HG03196 (cell line): ENCODE measurements around the gene TBC1D22B.

Experiments
- ATAC-seq: cut with Tn5 transposase; IDR thresholded peaks from one replicate; pipeline ENCODE4 v1.9.1; 2021; ENCODE audit not compliant: unreplicated experiment

Gene TBC1D22B

DNA sequence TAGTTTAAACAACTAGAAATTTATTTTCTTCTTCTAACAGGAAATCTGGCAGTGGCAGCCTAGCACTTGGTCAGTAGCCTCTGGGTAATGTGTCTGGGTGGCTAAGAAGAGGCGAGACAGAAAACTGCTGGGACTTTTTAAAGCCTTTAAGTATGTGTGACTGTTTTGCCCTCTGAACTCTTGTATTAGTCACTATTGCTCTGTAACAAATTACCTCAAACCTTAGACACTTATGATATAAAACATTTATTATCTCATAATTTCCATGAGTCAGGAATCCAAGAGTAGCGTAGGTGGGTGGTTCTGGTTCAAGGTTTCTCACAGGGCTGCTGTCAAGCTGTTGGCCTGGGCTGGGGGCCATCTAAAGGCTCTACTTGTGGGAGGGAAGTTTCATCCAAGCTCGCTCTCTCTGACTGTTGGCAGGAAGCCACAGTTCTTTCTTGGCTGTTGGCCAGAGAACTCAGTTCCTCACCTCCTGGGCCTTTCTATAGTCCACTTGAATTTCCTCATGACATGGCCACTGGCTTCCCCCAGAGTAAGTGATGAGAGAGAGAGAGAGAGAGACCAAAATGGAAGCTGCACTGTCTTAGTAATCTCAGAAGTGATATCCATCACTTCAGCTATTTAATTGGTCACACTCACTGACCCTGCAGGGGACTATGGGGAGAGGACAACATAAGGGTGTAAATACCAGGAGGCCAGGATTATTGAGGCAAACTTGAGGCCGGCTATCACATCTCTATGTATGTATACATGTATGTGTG lies 17.4 kb upstream of the TBC1D22B start:
- no peak for ATAC-seq

DNA sequence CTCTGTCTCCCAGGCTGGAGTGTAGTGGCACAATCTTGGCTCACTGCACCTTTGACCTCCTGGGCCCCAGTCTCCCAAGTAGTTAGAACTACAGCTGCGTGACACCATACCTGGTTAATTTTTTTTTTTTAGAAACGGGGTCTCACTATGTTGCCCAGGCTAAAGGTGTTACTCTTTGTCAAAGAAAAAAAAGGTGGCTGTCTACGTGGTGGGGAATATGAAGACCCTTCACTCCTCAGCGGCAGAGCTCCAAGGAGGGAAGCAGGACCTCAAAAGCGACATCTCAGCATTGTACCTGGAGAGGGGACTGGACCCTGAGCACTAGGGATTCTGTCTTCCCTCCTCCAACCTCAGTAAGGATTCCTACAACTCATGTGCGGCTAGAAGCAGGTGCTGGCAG lies 16.4 kb upstream of the TBC1D22B start:
- ATAC-seq, result no peak

GRCh38 chr6:37241775-37242428 lies 15.7 kb upstream of the TBC1D22B start:
- ATAC-seq, result no peak

DNA sequence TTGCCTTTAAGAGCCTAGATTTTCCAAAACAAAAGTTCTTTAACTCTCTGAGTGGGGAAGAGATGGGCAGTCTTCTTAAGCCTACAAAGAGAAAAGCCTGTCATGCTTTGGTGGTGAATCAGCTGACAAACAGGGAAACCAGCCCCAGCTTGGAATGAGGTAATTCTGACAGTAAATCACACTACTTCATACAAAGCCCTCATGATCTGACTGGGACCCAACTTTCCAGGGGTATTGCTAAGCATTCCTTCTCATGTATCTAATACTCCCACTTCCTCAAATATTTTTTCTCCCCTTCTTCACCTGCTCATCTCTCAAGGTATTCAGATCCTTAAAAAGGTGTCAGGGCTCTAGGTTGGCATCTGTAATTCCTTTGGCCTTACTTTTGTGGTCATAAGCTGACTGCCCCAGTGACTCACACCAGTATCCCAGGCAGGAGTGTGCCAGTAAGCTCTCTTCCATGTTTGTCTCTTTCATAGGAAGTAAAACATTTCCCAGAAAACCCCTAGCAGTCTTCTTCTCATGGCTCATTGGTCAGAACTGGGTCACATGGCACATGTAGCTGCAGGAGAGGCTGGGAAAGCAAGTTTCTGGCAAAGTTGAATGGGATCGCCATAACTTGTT lies 15.0 kb upstream of the TBC1D22B start:
- ATAC-seq, result no peak

DNA sequence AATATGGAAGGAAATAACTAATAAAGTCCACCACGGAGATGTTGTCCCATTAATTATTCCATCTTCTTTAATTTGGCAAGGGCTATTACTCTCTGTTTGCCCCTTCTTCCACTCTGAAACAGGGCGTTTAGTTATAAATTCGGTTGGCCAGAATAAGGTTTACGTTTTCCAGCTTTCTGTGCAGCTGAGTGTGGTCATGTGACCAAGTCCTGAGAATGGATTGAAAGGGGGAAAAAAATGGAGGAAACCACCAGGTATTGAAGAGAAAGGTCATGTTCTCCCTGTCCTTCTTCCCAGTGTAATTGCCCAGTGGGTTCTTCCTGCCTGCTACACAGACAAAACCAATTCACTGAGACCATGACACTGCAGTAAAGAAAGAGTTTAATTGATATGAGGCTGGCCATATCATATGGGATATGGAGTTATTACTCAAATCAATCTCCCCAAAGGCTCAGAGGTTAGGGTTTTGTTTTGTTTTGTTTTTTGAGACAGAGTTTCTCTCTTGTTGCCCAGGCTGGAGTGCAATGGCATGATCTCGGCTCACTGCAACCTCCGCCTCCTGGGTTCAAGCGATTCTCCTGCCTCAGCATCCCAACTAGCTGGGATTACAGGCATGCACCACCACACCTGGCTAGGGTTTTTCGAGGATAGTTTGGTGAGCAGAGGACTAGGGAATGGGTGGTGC lies 14.3 kb upstream of the TBC1D22B start:
- no peak for ATAC-seq

DNA sequence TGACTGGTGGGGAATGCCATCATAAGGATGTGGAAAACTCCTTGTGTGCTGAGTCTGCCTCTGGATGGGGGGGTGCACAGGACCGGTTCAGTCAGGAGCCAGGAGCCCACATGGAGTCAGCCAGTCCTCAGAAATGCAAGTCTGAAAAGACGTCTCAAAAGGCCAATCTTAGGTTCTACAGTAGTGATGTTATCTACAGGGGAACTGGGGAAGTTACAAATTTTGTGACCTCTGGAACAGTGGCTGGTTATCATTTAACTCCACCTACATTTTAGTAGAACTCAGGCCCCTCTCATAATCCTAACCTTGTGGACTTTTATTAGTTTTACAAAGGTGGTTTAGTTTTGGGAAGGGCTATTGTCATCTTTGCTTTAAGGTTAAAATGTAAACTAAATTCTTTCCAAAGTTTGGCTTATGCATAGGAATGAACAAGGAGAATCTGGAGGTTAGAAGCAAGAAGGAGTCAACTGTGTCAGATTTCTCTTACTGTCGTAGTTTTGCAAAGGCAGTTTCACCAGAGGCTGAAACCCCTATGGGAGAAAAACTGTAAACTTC lies 13.7 kb upstream of the TBC1D22B start:
- ATAC-seq, result no peak

GRCh38 chr6:37244430-37245310 lies 12.9 kb upstream of the TBC1D22B start:
- ATAC-seq, result no peak

DNA sequence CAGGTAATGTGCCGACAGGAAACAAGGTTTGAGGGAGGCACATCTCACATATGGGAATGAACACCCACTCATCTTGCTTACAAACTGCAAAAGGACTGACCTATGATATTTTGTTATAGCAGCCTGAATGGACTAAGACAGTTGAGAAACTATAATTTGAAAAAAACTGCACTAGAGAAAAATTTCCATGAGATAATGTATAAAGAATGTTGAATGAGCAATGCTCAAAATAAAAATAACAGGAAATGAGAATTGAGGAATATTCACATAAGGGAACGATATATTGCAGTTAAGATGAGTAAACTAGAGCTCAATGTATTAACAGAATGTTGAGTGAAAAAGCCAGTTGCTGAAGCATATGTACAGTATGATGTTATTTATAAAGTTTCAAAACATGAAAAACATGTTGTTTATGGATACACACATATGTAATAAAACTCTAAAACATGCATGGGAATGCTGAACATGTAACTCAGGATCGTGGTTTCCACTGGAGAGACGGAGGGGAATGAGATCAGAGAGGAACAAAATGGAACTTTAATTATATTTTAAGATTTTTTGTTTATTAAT lies 6.3 kb upstream of the TBC1D22B start:
- ATAC-seq, result no peak

DNA sequence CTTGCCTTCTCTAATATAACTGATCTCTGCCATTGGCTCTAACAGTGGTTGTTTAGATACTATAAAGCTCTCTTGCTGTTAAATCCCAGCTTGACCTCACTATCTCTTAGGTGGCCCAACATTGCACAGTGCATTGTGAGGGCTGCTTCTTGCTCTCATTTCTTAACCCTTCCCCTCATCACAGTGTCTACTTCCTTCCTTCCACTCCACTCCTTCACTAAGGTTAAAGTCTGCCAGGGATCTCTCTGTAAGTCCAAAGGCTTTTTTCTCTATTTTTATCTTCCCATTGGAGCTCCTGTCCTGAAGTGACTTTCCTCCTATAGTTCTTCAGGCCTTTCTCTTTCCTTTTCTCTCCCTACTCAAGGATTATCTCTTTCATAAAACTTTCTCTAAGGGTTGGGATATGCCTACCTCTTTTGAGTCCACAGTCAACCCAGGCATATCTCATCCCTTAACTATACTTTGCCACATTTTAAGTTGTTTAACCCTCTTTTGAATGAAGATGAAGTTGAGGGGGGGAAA lies 4.0 kb upstream of the TBC1D22B start:
- ATAC-seq, result no peak

- ATAC-seq, result no peak
Observed at GRCh38 chr6:37254881-37255280, 2.7 kb upstream of the TBC1D22B start.

DNA sequence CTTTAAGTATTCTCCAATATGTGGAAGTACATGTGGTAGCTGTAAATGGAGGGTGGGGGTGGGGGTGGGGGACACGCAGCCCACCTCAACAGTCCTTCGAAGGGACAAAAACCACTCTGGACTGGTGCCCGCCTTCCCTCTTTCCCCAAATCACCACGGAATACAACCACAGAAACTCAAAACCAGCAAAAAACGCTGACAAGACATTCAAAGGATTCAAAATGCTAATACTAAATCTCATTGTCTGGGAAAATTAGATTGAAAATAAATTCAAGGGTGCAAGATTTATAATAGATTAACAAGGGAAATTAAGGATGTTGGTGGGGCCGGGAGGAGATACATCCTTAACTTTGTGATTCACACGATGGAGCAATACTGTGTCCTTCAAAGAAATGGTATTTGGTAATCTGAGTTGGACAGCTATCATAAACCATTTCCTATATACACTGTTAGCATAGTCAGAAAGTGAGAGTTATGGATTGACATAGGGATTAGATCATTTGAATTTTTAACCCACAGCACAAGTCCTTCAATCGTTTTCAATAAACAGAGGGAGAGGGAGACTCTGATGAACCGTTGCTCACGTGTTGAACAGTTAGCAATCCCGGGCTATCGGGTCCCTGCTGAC lies 766 bp upstream of the TBC1D22B start:
- ATAC-seq, result no peak

GRCh38 chr6:37257320-37257633 lies 295 bp upstream of the TBC1D22B start:
- no peak for ATAC-seq

GRCh38 chr6:37258405-37259105 lies 983 bp downstream of the TBC1D22B start:
- no peak for ATAC-seq

DNA sequence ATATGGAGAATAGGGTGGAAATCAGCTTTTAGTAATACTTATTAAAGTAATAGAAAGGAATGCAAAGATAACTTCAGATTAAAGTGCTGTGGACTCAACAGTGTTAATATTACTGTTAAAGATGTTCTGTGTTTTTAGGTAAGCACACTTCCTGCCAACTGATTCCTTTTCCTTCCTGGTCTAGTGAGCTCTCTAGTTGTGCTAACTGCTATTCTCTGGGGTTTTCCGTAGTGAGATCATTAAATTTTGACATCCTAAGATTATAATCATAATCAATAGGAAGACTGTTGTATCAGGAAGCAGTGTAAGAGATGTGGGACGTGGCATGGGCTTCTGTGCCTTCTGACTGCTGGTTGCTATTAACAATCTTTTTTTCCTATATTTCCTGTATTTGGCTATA lies 1.6 kb downstream of the TBC1D22B start:
- no peak for ATAC-seq

- ATAC-seq, result no peak
Observed at GRCh38 chr6:37260040-37260439, 2.5 kb downstream of the TBC1D22B start.

- no peak for ATAC-seq
Observed at GRCh38 chr6:37260444-37260843, 2.9 kb downstream of the TBC1D22B start.

- ATAC-seq, result no peak
Observed at GRCh38 chr6:37261198-37261597, 3.6 kb downstream of the TBC1D22B start.

DNA sequence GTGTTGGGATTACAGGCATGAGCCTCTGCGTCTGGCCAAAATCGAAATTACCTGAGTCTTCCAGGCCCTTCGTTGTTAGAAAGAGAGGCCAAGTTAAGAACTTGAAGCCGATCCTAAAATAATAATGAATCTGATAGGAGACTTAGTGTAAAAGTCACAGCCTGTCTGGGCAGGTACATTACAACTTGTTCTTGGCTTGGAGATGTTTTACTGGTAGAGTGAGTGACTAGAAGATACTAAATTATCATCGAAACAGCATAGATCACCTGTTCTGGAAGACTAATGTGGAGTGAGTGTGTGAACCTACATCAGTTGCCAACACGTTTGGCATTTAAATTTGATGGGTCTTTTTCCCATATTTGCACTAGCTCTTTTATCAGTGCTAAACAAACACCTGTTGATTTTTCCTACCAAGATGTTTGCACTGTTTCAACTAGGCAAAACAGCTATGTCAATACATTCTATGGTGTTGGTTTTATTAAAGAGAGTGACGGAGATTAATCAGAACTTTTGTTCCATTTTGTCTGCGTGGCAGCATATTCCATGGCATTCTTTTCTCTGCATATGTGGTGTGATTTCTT lies 5.0 kb downstream of the TBC1D22B start:
- no peak for ATAC-seq

DNA sequence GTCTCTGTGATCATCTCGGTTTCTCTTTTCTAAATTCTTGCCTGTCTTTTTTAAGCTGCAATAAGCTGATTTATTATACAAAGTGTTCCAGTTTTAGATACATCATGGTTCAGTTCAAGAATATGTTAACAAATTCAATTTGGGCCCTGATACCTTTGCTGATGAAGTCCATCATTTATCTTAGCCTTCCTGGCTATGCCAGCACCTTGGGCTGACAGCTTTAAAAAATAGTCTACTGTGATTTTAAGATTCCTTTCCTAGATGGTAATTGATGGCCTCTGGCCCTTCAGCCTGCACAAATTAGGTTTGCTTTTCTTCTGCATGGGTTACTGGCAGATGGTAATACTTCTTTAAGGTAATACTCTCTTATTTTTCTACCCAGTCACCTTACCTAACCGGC lies 7.4 kb downstream of the TBC1D22B start:
- no peak for ATAC-seq
